ENCODE results near the gene TMEM62.

The TMEM62 gene

GRCh38 chr15:43218908-43219706 is 85.7 kb downstream of the TMEM62 start:
- TF ChIP-seq CTCF (IDR thresholded peaks at IDR 0.05; ENCODE audit: low read depth, low read length) (peak; percentile 12; the same call in 1 of the 2 replicates), EZH2phosphoT487 (IDR thresholded peaks at IDR 0.05; ENCODE audit: low read depth) (no peak)
- Histone ChIP-seq H3K4me3 (ENCODE audit: low read length) (no peak overlapping the region), H3K9me3 (ENCODE audit: insufficient read depth, low read length) (no peaks in the 10 kb centered on the region), H4K20me1 (ENCODE audit: insufficient read depth, low read length) (no peaks in the 10 kb centered on the region), H3K27me3 (ENCODE audit: low read depth, low read length) (no peaks in the 10 kb centered on the region), H3K27ac (ENCODE audit: low read length) (no peak overlapping the region), H3K36me3 (replicated peaks; ENCODE audit: low read depth, low read length) (no peaks in the 10 kb centered on the region), H3K9ac (ENCODE audit: low read length) (no peak overlapping the region), H3K79me2 (ENCODE audit: low read length) (no peaks in the 10 kb centered on the region), H3K4me1 (ENCODE audit: low read length) (no peaks in the 10 kb centered on the region), H3K4me2 (ENCODE audit: low read length) (no peak overlapping the region), H2AFZ (ENCODE audit: low read depth, low read length) (no peak overlapping the region)

GRCh38 chr15:43219929-43220928 is 86.8 kb downstream of the TMEM62 start:
- Histone ChIP-seq H2AFZ (ENCODE audit: low read depth, low read length) (no peak overlapping the region), H3K79me2 (ENCODE audit: low read length) (no peaks in the 10 kb centered on the region), H4K20me1 (ENCODE audit: insufficient read depth, low read length) (no peaks in the 10 kb centered on the region), H3K27ac (ENCODE audit: low read length) (no peak overlapping the region), H3K4me3 (ENCODE audit: low read length) (no peak overlapping the region), H3K4me2 (ENCODE audit: low read length) (no peak overlapping the region), H3K4me1 (ENCODE audit: low read length) (0 out of 2 replicates have a peak, but pooled peaks cover under 1% of the 10 kb centered on the region), H3K9me3 (ENCODE audit: insufficient read depth, low read length) (no peaks in the 10 kb centered on the region), H3K27me3 (ENCODE audit: low read depth, low read length) (no peaks in the 10 kb centered on the region), H3K9ac (ENCODE audit: low read length) (no peak overlapping the region), H3K36me3 (replicated peaks; ENCODE audit: low read depth, low read length) (no peaks in the 10 kb centered on the region)
- TF ChIP-seq CTCF (IDR thresholded peaks at IDR 0.05; ENCODE audit: low read depth, low read length): no peak
- no peak for TF ChIP-seq EZH2phosphoT487 (IDR thresholded peaks at IDR 0.05; ENCODE audit: low read depth)

GRCh38 chr15:43220991-43221403 is 87.6 kb downstream of the TMEM62 start, which contains the start of gene EPB42:
EPB42 (minus strand) TSS chr15:43221018; CDS start chr15:43220825, 193 bp downstream.
- no peak for TF ChIP-seq CTCF (IDR thresholded peaks at IDR 0.05; ENCODE audit: low read depth, low read length)
- TF ChIP-seq EZH2phosphoT487 (IDR thresholded peaks at IDR 0.05; ENCODE audit: low read depth): no peak
- H3K9ac ChIP-seq (ENCODE audit: low read length): no peak within 1 kb of the TSS
- no peak within 1 kb of the TSS for H3K4me2 ChIP-seq (ENCODE audit: low read length)
- H3K79me2 ChIP-seq (ENCODE audit: low read length): no peaks in the 10 kb centered on the region
- no peaks in the 10 kb centered on the region for H4K20me1 ChIP-seq (ENCODE audit: insufficient read depth, low read length)
- no peak within 1 kb of the TSS for H3K4me3 ChIP-seq (ENCODE audit: low read length)
- no peaks in the 10 kb centered on the region for H3K36me3 ChIP-seq (replicated peaks; ENCODE audit: low read depth, low read length)
- H3K27ac ChIP-seq (ENCODE audit: low read length): no peak within 1 kb of the TSS
- H3K9me3 ChIP-seq (ENCODE audit: insufficient read depth, low read length): no peaks in the 10 kb centered on the region
- H3K27me3 ChIP-seq (ENCODE audit: low read depth, low read length): no peaks in the 10 kb centered on the region
- H2AFZ ChIP-seq (ENCODE audit: low read depth, low read length): no peak within 1 kb of the TSS
- H3K4me1 ChIP-seq (ENCODE audit: low read length): 0 out of 2 replicates have a peak, but pooled peaks cover 2% of the 10 kb centered on the region

All from OCI-LY3 (cell line).